PC-9 (cell line): ENCODE measurements around the gene FGF19.

ENCODE experiments used
- EZH2 ChIP-seq: fragments of 200-600 bp; sonication (generic); IDR thresholded peaks from 2 replicates; pipeline ENCODE4 v1.8.0; 2017; ENCODE audit warnings: antibody characterized with exemption, low read depth
- TF ChIP-seq, protein P1 (sequence below): fragments of 200-600 bp; sonication (generic); conservative IDR thresholded peaks from 2 replicates; pipeline ENCODE4 v1.6.1; 2017; ENCODE audit warnings: mixed run types, antibody characterized with exemption, mild to moderate bottlenecking, moderate library complexity

DNA sequence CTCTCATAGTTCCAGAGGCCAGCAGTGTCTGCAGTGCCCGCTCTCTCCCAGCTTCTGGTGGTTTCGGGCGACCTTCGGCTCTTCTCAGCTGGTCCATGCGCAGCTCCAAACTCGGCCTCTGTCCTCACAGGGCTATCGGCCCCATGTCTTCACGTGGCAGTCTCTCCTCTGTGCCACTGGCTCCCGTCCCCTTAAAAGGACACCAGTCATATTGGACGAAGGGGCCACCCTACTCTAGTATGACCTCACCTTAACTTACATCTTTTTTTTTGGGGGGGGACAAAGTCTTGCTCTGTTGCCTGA, 42.5 kb downstream of the FGF19 start:
- TF ChIP-seq, protein P1, sequence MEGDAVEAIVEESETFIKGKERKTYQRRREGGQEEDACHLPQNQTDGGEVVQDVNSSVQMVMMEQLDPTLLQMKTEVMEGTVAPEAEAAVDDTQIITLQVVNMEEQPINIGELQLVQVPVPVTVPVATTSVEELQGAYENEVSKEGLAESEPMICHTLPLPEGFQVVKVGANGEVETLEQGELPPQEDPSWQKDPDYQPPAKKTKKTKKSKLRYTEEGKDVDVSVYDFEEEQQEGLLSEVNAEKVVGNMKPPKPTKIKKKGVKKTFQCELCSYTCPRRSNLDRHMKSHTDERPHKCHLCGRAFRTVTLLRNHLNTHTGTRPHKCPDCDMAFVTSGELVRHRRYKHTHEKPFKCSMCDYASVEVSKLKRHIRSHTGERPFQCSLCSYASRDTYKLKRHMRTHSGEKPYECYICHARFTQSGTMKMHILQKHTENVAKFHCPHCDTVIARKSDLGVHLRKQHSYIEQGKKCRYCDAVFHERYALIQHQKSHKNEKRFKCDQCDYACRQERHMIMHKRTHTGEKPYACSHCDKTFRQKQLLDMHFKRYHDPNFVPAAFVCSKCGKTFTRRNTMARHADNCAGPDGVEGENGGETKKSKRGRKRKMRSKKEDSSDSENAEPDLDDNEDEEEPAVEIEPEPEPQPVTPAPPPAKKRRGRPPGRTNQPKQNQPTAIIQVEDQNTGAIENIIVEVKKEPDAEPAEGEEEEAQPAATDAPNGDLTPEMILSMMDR = no peak
- no peak for TF ChIP-seq EZH2
